H9 (cell line): ENCODE results near the gene NACAD. TPM values are rescaled to one million over a fixed set of nuclear protein-coding genes. Genes with fewer than 3 reads are reported as not detected.

Experiments used
- DNase-seq: peaks from one replicate; pipeline ENCODE4 v3.0.0-alpha.2; 2017
- H2AFZ ChIP-seq: one replicate; pipeline ENCODE4 v1.6.1; 2013; ENCODE audit warnings: mild to moderate bottlenecking, low read length, control low read depth, moderate library complexity
- H2AK5ac ChIP-seq: 2 replicates; pipeline ENCODE4 v1.6.1; 2013; ENCODE audit warnings: low read length, control low read depth, mixed read lengths; ENCODE audit not compliant: insufficient read length
- H2BK120ac ChIP-seq: one replicate; pipeline ENCODE4 v1.6.1; 2013; ENCODE audit warnings: low read depth, mild to moderate bottlenecking, low read length, control low read depth, inconsistent platforms; ENCODE audit not compliant: poor library complexity, severe bottlenecking
- H2BK12ac ChIP-seq: 2 replicates; pipeline ENCODE4 v1.6.1; 2013; ENCODE audit warnings: low read length, control low read depth, mixed read lengths, low read depth; ENCODE audit not compliant: insufficient read length
- H2BK15ac ChIP-seq: 2 replicates; pipeline ENCODE4 v1.6.1; 2013; ENCODE audit warnings: low read depth, low read length, control low read depth
- H2BK20ac ChIP-seq: one replicate; pipeline ENCODE4 v1.6.1; 2013; ENCODE audit warnings: low read depth, mild to moderate bottlenecking, low read length, control low read depth, inconsistent platforms; ENCODE audit not compliant: poor library complexity, severe bottlenecking
- H2BK5ac ChIP-seq: 2 replicates; pipeline ENCODE4 v1.6.1; 2013; ENCODE audit warnings: low read length, control low read depth, mixed read lengths; ENCODE audit not compliant: insufficient read length
- H3K14ac ChIP-seq: 2 replicates; pipeline ENCODE4 v1.6.1; 2013; ENCODE audit warnings: low read length, control low read depth; ENCODE audit not compliant: insufficient read depth
- H3K18ac ChIP-seq: 2 replicates; pipeline ENCODE4 v1.6.1; 2013; ENCODE audit warnings: low read depth, mild to moderate bottlenecking, mixed read lengths, low read length, control low read depth; ENCODE audit not compliant: insufficient read length
- H3K23ac ChIP-seq: 2 replicates; pipeline ENCODE4 v1.6.1; 2013; ENCODE audit warnings: low read length, control low read depth, mixed read lengths, low read depth; ENCODE audit not compliant: insufficient read length
- H3K23me2 ChIP-seq: 2 replicates; pipeline ENCODE4 v1.6.1; 2013; ENCODE audit warnings: low read depth, mild to moderate bottlenecking, mixed read lengths, low read length, control low read depth; ENCODE audit not compliant: insufficient read length, poor library complexity, severe bottlenecking
- H3K27ac ChIP-seq: 2 replicates; pipeline ENCODE4 v1.5.1; 2013; ENCODE audit warnings: low read length, control low read depth, mixed read lengths, low read depth; ENCODE audit not compliant: insufficient read length
- H3K27me3 ChIP-seq: 2 replicates; pipeline ENCODE4 v1.6.1; 2013; ENCODE audit warnings: low read length, control low read depth, inconsistent platforms; ENCODE audit not compliant: insufficient read depth
- H3K4ac ChIP-seq: 2 replicates; pipeline ENCODE4 v1.6.1; 2013; ENCODE audit warnings: low read depth, mild to moderate bottlenecking, control low read depth, inconsistent platforms, low read length, moderate library complexity
- H3K4me1 ChIP-seq: 2 replicates; pipeline ENCODE4 v1.6.1; 2013; ENCODE audit warnings: low read length, control low read depth, inconsistent platforms; ENCODE audit not compliant: insufficient read depth
- H3K4me2 ChIP-seq: 2 replicates; pipeline ENCODE4 v1.6.1; 2013; ENCODE audit warnings: low read length, control low read depth, mixed read lengths; ENCODE audit not compliant: insufficient read length, insufficient read depth
- H3K56ac ChIP-seq: 2 replicates; pipeline ENCODE4 v1.6.1; 2013; ENCODE audit warnings: low read depth, mild to moderate bottlenecking, mixed read lengths, low read length, control low read depth; ENCODE audit not compliant: insufficient read length
- H3K79me1 ChIP-seq: 2 replicates; pipeline ENCODE4 v1.6.1; 2013; ENCODE audit warnings: low read depth, mild to moderate bottlenecking, moderate library complexity, low read length, control low read depth, inconsistent platforms; ENCODE audit not compliant: insufficient read depth, poor library complexity, severe bottlenecking
- H3K79me2 ChIP-seq: 2 replicates; pipeline ENCODE4 v1.6.1; 2013; ENCODE audit warnings: low read length, control low read depth, inconsistent platforms; ENCODE audit not compliant: insufficient read depth
- H3K9ac ChIP-seq: 2 replicates; pipeline ENCODE4 v1.6.1; 2013; ENCODE audit warnings: low read length, control low read depth, mixed read lengths; ENCODE audit not compliant: insufficient read length; ENCODE audit errors: extremely low read depth
- H3K9me3 ChIP-seq: one replicate; pipeline ENCODE4 v1.6.1; 2013; ENCODE audit warnings: low read depth, low read length, inconsistent platforms; ENCODE audit not compliant: control insufficient read depth
- H3T11ph ChIP-seq: one replicate; pipeline ENCODE4 v1.6.1; 2013; ENCODE audit warnings: mild to moderate bottlenecking, low read length, control low read depth, inconsistent platforms
- H4K20me1 ChIP-seq: one replicate; pipeline ENCODE4 v1.6.1; 2013; ENCODE audit not compliant: control insufficient read depth, insufficient read length, insufficient read depth
- H4K5ac ChIP-seq: 2 replicates; pipeline ENCODE4 v1.6.1; 2013; ENCODE audit warnings: low read depth, mild to moderate bottlenecking, mixed read lengths, low read length, control low read depth; ENCODE audit not compliant: insufficient read length
- H4K8ac ChIP-seq: replicated peaks from 2 replicates; pipeline ENCODE4 v1.6.1; 2013; ENCODE audit warnings: low read length, control low read depth, mixed read lengths, low read depth; ENCODE audit not compliant: insufficient read length
- H4K91ac ChIP-seq: 2 replicates; pipeline ENCODE4 v1.6.1; 2013; ENCODE audit warnings: low read depth, mild to moderate bottlenecking, moderate library complexity, mixed read lengths, low read length, control low read depth; ENCODE audit not compliant: insufficient read length
- H3K27ac Mint-ChIP-seq, 3 experiments: 2 replicates in 2 of 3; 3 replicates in 1 of 3; pipeline ENCODE4 v1.8.0; 2020 to 2021; ENCODE audit warnings: mixed read lengths in 3 of 3, mild to moderate bottlenecking in 1 of 3, moderate library complexity in 1 of 3
- H3K27me3 Mint-ChIP-seq: 2 replicates; pipeline ENCODE4 v1.8.0; 2021; ENCODE audit warnings: low read depth, mild to moderate bottlenecking, moderate library complexity, mixed read lengths
- H3K36me3 Mint-ChIP-seq, 3 experiments: 2 replicates in 2 of 3; 3 replicates in 1 of 3; pipeline ENCODE4 v1.8.0; 2020 to 2021; ENCODE audit warnings: low read depth in 3 of 3, mixed read lengths in 3 of 3; ENCODE audit not compliant: insufficient read depth in 1 of 3
- H3K4me1 Mint-ChIP-seq, 2 experiments: 2 replicates each; pipeline ENCODE4 v1.8.0; 2020; ENCODE audit warnings: mixed read lengths in 2 of 2
- H3K4me3 Mint-ChIP-seq, 2 experiments: 2 replicates in 1 of 2; 3 replicates in 1 of 2; pipeline ENCODE4 v1.8.0; 2020 to 2021; ENCODE audit warnings: mild to moderate bottlenecking in 2 of 2, mixed read lengths in 2 of 2, moderate library complexity in 1 of 2
- H3K9me3 Mint-ChIP-seq, 2 experiments: 2 replicates in 1 of 2; 3 replicates in 1 of 2; pipeline ENCODE4 v1.8.0; 2020; ENCODE audit warnings: mild to moderate bottlenecking in 2 of 2, mixed read lengths in 2 of 2, moderate library complexity in 1 of 2
- WGBS: extraction: QIAGEN DNeasy Blood & Tissue Kit; methylation state at CpG from one replicate; pipeline ENCODE4 v1.1.7; 2013; ENCODE audit warnings: missing lambda C conversion rate, low lambda C conversion rate, mixed read lengths; ENCODE audit not compliant: insufficient read length; ENCODE audit errors: extremely low coverage; 5-methylcytosine and 5-hydroxymethylcytosine counted together
- total RNA-seq: library from RNA; stranded (reverse); gene quantifications from 2 replicates; pipeline ENCODE4 v1.2.1, GENCODE V29; 2021
- TF ChIP-seq, protein P1 (sequence below): fragments of 200-600 bp; sonication (generic); conservative IDR thresholded peaks from 3 replicates; pipeline ENCODE4 v1.8.0; 2021; ENCODE audit warnings: antibody characterized with exemption, mild to moderate bottlenecking

Gene NACAD
- total RNA-seq, 1 experiment from 2014 or later: 8.0 TPM

DNA sequence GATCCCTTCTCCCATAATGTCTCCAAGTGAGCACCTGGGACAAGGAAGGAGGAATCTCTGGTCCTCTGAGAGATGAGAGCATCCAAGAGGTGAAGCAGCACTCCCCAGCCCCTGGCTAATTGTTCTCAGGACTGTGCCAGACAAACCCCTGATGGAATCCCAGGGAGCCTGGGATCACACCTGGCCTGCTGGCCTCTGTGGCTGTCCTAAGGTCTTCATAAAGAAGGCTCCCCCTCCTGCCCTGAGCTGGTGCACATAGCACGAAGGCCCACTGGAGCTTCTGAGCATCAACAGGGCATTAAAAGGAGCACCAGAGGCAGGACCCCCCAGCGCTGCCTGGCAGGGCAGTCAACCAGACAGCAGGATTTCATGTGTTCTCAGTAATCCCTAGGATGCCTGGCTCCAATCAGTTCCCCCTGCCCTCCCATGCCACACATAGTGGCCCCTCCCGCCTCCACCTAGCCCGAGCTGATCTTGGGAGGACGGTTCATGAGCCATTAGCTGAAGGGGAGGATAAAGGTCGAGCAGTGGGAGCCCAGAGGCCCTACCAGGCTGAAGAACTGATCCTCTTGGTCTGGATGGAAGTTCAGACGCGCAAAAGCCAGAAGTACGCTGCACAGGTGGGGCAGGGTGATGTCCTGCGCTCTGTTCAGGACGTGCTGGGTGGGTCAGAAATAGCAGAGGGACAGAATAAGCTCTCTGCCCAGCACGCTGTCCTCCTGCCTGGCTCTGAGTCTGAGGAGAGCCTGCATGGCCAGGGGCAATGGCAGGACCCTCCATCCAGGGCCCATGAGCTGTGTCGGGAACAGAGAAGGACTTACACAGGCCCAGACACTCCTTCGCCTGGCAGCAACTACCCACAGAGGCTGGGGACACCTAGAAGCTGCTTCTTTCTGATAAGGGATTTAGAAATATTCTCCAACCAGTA lies 14.3 kb upstream of the NACAD start:
- Histone ChIP-seq H2BK5ac (no peak overlapping the region), H3K9me3 (no peaks in the 10 kb centered on the region), H3K23ac (no peak overlapping the region), H3K79me2 (no peaks in the 10 kb centered on the region), H3K4me2 (no peak overlapping the region), H3K18ac (no peak overlapping the region), H2AK5ac (no peak overlapping the region), H3K56ac (no peak overlapping the region), H2BK12ac (no peak overlapping the region), H3K9ac (no peak overlapping the region), H2BK20ac (no peak overlapping the region), H2BK15ac (no peak overlapping the region), H3K27me3 (no peaks in the 10 kb centered on the region), H3T11ph (no peak overlapping the region), H3K14ac (no peak overlapping the region), H4K5ac (no peak overlapping the region), H3K23me2 (no peaks in the 10 kb centered on the region), H4K8ac (no peak overlapping the region), H4K91ac (no peak overlapping the region), H2BK120ac (no peak overlapping the region), H3K4ac (no peak overlapping the region), H4K20me1 (no peaks in the 10 kb centered on the region), H3K4me1 (no peaks in the 10 kb centered on the region), H3K27ac (no peak overlapping the region), H3K79me1 (peaks cover 5% of the 10 kb centered on the region), H2AFZ (no peak overlapping the region)
- H3K36me3 Mint-ChIP-seq: peaks cover 34 to 90% (median 81%) of the 10 kb centered on the region in 3 experiments; a peak in 6 of 7 replicates
- H3K4me1 Mint-ChIP-seq: no peaks in the 10 kb centered on the region
- no peak for DNase-seq
- no peaks in the 10 kb centered on the region for H3K9me3 Mint-ChIP-seq
- no peak overlapping the region; a peak in 1 of 7 replicates for H3K27ac Mint-ChIP-seq
- H3K4me3 Mint-ChIP-seq: no peak overlapping the region
- WGBS: no CpG with 5 or more reads among the region's 14 CpGs
- H3K27me3 Mint-ChIP-seq: no peaks in the 10 kb centered on the region
- TF ChIP-seq, protein P1, sequence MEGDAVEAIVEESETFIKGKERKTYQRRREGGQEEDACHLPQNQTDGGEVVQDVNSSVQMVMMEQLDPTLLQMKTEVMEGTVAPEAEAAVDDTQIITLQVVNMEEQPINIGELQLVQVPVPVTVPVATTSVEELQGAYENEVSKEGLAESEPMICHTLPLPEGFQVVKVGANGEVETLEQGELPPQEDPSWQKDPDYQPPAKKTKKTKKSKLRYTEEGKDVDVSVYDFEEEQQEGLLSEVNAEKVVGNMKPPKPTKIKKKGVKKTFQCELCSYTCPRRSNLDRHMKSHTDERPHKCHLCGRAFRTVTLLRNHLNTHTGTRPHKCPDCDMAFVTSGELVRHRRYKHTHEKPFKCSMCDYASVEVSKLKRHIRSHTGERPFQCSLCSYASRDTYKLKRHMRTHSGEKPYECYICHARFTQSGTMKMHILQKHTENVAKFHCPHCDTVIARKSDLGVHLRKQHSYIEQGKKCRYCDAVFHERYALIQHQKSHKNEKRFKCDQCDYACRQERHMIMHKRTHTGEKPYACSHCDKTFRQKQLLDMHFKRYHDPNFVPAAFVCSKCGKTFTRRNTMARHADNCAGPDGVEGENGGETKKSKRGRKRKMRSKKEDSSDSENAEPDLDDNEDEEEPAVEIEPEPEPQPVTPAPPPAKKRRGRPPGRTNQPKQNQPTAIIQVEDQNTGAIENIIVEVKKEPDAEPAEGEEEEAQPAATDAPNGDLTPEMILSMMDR: no peak
